Subcutaneous abdominal adipose tissue (tissue), 5 donors: Measurements from ENCODE around the gene KCNT1.

ENCODE experiments used
- H3K27ac ChIP-seq: one replicate; pipeline ENCODE4 v1.7.0; 2013; ENCODE audit warnings: low read depth, mild to moderate bottlenecking, inconsistent platforms, low read length, moderate library complexity
- H3K27me3 ChIP-seq, 5 donors: one replicate each; pipeline ENCODE4 v1.7.0; 2013; ENCODE audit warnings: low read length in 5 of 5, inconsistent platforms in 1 of 5; ENCODE audit not compliant: control insufficient read depth in 5 of 5, insufficient read depth in 4 of 5
- H3K36me3 ChIP-seq, 5 donors: one replicate each; pipeline ENCODE4 v1.7.0; 2013; ENCODE audit warnings: low read length in 5 of 5; ENCODE audit not compliant: control insufficient read depth in 5 of 5, insufficient read depth in 5 of 5
- H3K4me1 ChIP-seq, 5 donors: one replicate each; pipeline ENCODE4 v1.7.0; 2013; ENCODE audit warnings: low read length in 5 of 5, mild to moderate bottlenecking in 3 of 5, moderate library complexity in 1 of 5; ENCODE audit not compliant: control insufficient read depth in 5 of 5, insufficient read depth in 5 of 5
- H3K4me3 ChIP-seq, 5 donors: one replicate each; pipeline ENCODE4 v1.7.0; 2013; ENCODE audit warnings: low read length in 5 of 5, low read depth in 1 of 5
- H3K9ac ChIP-seq, 5 donors: one replicate each; pipeline ENCODE4 v1.7.0; 2013; ENCODE audit warnings: low read length in 5 of 5, mild to moderate bottlenecking in 4 of 5, moderate library complexity in 3 of 5
- H3K9me3 ChIP-seq, 5 donors: one replicate each; pipeline ENCODE4 v1.7.0; 2013; ENCODE audit warnings: low read length in 5 of 5; ENCODE audit not compliant: control insufficient read depth in 5 of 5
- donor health status: healthy.
- donor health status: healthy.
- donor health status: healthy.
- donor health status: healthy.
- donor health status: healthy.

Gene KCNT1

GRCh38 chr9:135673941-135674340 is 28.0 kb upstream of the KCNT1 start:
- Histone ChIP-seq H3K36me3 (no peaks in the 10 kb centered on the region), H3K4me3 (no peak overlapping the region), H3K27me3 (peaks cover 6 to 28% (median 13%) of the 10 kb centered on the region in 5 donors), H3K9ac (no peak overlapping the region), H3K9me3 (no peaks in the 10 kb centered on the region), H3K27ac (no peak overlapping the region), H3K4me1 (no peaks in the 10 kb centered on the region)

- Histone ChIP-seq H3K4me1 (no peaks in the 10 kb centered on the region), H3K9me3 (no peaks in the 10 kb centered on the region), H3K27me3 (peaks cover 6 to 21% (median 10%) of the 10 kb centered on the region in 5 donors), H3K27ac (no peak overlapping the region), H3K9ac (no peak overlapping the region), H3K36me3 (no peaks in the 10 kb centered on the region), H3K4me3 (no peak overlapping the region)
Observed at GRCh38 chr9:135674977-135675376, 27.0 kb upstream of the KCNT1 start.

GRCh38 chr9:135676891-135677290 is 25.1 kb upstream of the KCNT1 start:
- Histone ChIP-seq H3K4me3 (no peak overlapping the region), H3K9me3 (no peaks in the 10 kb centered on the region), H3K36me3 (no peaks in the 10 kb centered on the region), H3K9ac (no peak overlapping the region), H3K27ac (no peak overlapping the region), H3K4me1 (no peaks in the 10 kb centered on the region), H3K27me3 (peaks cover 3 to 12% (median 5%) of the 10 kb centered on the region in 5 donors)

GRCh38 chr9:135677641-135678168 is 24.3 kb upstream of the KCNT1 start:
- Histone ChIP-seq H3K9ac (no peak overlapping the region), H3K4me3 (no peak overlapping the region), H3K4me1 (no peaks in the 10 kb centered on the region), H3K9me3 (no peaks in the 10 kb centered on the region), H3K27ac (no peak overlapping the region), H3K36me3 (no peaks in the 10 kb centered on the region), H3K27me3 (peaks cover 0 to 9% (median 6%) of the 10 kb centered on the region in 5 donors)

GRCh38 chr9:135678236-135679017 is 23.6 kb upstream of the KCNT1 start:
- Histone ChIP-seq H3K36me3 (no peaks in the 10 kb centered on the region), H3K27me3 (peaks cover 0 to 9% (median 6%) of the 10 kb centered on the region in 5 donors), H3K4me3 (no peak overlapping the region), H3K27ac (no peak overlapping the region), H3K9ac (no peak overlapping the region), H3K9me3 (no peaks in the 10 kb centered on the region), H3K4me1 (no peaks in the 10 kb centered on the region)

GRCh38 chr9:135680056-135680455 is 21.9 kb upstream of the KCNT1 start:
- peaks cover 12 to 23% (median 16%) of the 10 kb centered on the region in 5 donors for H3K27me3 ChIP-seq
- no peak overlapping the region for H3K27ac ChIP-seq
- H3K9me3 ChIP-seq = no peaks in the 10 kb centered on the region
- H3K9ac ChIP-seq = no peak overlapping the region
- H3K4me1 ChIP-seq = no peaks in the 10 kb centered on the region
- no peaks in the 10 kb centered on the region for H3K36me3 ChIP-seq
- no peak overlapping the region for H3K4me3 ChIP-seq

- Histone ChIP-seq H3K36me3 (no peaks in the 10 kb centered on the region), H3K4me1 (no peaks in the 10 kb centered on the region), H3K9me3 (no peaks in the 10 kb centered on the region), H3K27me3 (peaks cover 12 to 29% (median 16%) of the 10 kb centered on the region in 5 donors), H3K27ac (no peak overlapping the region), H3K4me3 (no peak overlapping the region), H3K9ac (no peak overlapping the region)
Observed at GRCh38 chr9:135681161-135681560, 20.8 kb upstream of the KCNT1 start.

- no peaks in the 10 kb centered on the region for H3K4me1 ChIP-seq
- no peaks in the 10 kb centered on the region for H3K36me3 ChIP-seq
- peaks cover 18 to 38% (median 26%) of the 10 kb centered on the region in 5 donors for H3K27me3 ChIP-seq
- no peaks in the 10 kb centered on the region for H3K9me3 ChIP-seq
- no peak overlapping the region for H3K9ac ChIP-seq
- no peak overlapping the region for H3K27ac ChIP-seq
- no peak overlapping the region for H3K4me3 ChIP-seq
Observed at GRCh38 chr9:135683401-135684034, 18.5 kb upstream of the KCNT1 start.

GRCh38 chr9:135684691-135685090 is 17.3 kb upstream of the KCNT1 start:
- no peak overlapping the region for H3K9ac ChIP-seq
- H3K4me1 ChIP-seq = no peaks in the 10 kb centered on the region
- peaks cover 20 to 44% (median 28%) of the 10 kb centered on the region in 5 donors for H3K27me3 ChIP-seq
- no peak overlapping the region for H3K4me3 ChIP-seq
- H3K36me3 ChIP-seq = no peaks in the 10 kb centered on the region
- no peaks in the 10 kb centered on the region for H3K9me3 ChIP-seq
- no peak overlapping the region for H3K27ac ChIP-seq

GRCh38 chr9:135687216-135687615 is 14.8 kb upstream of the KCNT1 start:
- no peak overlapping the region for H3K9ac ChIP-seq
- no peaks in the 10 kb centered on the region for H3K36me3 ChIP-seq
- H3K4me1 ChIP-seq = no peaks in the 10 kb centered on the region
- H3K9me3 ChIP-seq = peaks cover 0 to 3% (median 0%) of the 10 kb centered on the region in 5 donors
- no peak overlapping the region for H3K27ac ChIP-seq
- peaks cover 12 to 50% (median 30%) of the 10 kb centered on the region in 5 donors for H3K27me3 ChIP-seq
- H3K4me3 ChIP-seq = no peak overlapping the region
